GM18502 (cell line): ENCODE measurements around the gene PEX5L.
"Not testable (repeated sequence)": the region's sequence is repeated elsewhere in the genome, so short reads cannot be mapped to it uniquely, and the experiment has no call there.

Experiments
- ATAC-seq: cut with Tn5 transposase; IDR thresholded peaks from one replicate; pipeline ENCODE4 v1.9.1; 2021; ENCODE audit warnings: mild to moderate bottlenecking; ENCODE audit not compliant: unreplicated experiment, poor library complexity

The PEX5L gene

GRCh38 chr3:179797192-179797591 lies 239.5 kb downstream of the PEX5L start:
- no peak for ATAC-seq

DNA sequence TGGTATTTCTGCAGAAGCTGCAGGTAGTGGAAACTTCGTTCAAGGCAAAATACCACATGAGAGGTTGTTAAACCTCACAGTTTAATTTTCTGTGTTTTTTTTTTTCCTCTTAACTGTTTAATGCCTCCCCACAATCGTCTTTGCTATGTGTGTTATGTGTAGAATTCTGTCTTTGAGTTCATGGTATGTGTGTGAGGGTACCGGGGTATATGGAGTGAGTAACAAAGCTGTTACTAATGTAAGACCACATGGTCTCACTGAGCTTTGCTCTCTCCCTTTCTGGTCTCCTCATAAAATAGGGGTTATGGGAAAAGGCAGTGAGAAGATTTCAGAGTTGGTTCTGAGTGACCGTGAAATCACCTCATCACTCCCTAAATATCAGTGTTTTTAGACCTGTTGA lies 240.3 kb downstream of the PEX5L start:
- no peak for ATAC-seq

DNA sequence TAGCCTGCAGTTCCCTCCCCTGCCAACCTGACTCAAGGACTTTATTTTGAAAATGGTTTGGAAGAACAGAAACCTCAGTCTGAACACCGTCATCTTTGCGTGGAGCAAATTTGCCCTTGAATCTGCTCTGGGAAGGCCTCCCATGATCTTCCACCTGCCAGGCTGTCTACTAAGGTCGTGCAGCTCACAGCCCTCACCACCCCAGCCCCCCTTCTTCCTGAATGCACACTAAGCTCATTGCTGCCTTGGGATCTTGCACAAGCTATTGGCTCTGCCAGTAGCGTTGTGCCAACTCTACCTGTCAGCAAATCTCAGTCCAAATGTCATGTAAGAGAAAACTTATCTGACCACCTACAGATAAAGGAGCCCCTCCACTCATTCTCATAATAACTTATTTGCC lies 242.4 kb downstream of the PEX5L start:
- ATAC-seq: no peak

DNA sequence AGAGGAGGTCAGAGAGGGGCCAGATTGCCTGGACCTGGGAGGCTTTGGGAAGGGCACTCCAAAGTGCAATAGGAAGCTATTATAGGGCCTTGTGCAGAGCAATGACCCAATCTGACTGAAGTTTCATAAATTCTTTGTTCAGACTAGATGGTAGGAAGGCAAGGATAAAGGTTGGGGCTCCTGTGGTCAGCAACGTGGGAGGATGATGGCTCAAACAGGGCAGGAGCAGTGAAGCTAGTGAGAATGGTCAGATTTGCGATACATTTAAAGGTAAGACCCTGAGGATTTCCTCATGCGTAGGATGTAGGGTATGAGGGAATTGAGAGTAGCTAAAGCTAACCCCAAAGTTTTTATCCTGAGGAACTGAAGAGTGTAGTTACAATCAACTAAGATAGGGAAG lies 244.9 kb downstream of the PEX5L start:
- no peak for ATAC-seq

- ATAC-seq: no peak
These were observed 247.7 kb downstream of the PEX5L start for GRCh38 chr3:179788996-179789395.

GRCh38 chr3:179782841-179783240 lies 253.9 kb downstream of the PEX5L start:
- not testable (repeated sequence) for ATAC-seq

DNA sequence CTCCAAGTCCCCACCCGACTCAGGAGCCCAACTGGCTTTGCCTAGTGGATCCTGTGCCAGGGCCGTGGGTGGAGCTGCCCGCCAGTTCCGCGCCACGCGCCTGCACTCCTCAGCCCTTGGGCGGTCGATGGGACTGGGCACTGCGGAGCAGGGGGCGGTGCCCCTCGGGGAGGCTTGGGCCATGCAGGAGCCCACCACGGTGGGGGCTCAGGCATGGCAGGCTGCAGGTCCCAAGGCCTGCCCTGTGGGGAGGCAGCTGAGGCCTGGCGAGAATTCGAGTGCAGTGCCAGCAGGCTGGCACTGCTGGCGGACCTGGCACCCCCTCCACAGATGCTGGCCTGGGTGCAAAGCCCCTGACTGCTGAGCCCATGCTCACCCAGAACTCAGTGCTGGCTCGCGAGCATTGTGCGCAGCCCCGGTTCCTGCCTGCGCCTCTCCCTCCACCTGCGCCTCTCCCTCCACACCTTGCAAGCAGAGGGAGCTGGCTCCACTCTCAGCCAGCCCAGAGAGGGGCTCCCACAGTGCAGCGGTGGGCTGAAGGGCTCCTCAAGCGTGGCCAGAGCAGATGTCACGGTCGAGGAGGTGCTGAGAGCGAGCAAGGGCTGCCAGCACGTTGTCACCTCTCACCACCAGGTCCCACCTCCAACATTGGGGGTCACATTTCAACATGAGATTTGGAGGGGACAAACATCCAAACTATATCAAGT lies 261.2 kb downstream of the PEX5L start:
- no peak for ATAC-seq

GRCh38 chr3:179772297-179772696 lies 264.4 kb downstream of the PEX5L start:
- no peak for ATAC-seq

GRCh38 chr3:179771797-179772196 lies 264.9 kb downstream of the PEX5L start:
- no peak for ATAC-seq

GRCh38 chr3:179769411-179770247 lies 267.1 kb downstream of the PEX5L start:
- no peak for ATAC-seq

GRCh38 chr3:179768080-179768479 lies 268.7 kb downstream of the PEX5L start:
- ATAC-seq: no peak

DNA sequence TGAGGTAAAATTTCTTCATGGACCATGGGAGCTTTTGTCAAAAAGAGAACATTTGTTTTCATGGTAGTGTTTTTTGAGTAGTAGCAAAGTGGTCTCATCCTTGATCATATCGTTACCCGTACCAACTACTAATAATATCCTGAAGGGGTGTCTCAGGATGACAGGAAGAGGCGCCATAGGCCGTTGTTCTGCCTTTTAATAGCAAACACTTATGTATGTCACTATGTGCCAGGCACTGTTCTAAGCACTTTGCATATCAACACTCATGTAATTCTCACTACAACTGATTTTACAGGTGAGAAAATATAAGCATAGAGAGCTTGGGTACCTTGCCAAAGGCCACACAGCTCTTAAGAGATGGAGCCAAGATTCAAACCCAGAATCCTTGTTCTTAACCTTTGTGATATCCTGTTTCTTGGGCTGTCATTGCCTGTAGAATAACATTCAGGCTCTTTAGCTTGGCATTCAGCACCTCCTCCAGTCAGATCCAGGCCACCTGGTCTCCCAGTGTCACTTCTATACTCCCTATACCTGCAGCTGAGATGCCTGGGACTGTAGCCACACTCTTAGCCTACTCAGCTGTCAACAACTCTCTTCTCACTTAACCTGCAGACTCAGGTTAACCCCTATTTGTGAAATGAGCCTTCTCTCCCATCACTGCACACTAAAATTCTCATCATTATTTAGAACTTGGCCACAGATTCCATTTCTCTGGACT lies 270.2 kb downstream of the PEX5L start:
- no peak for ATAC-seq

GRCh38 chr3:179765396-179765795 lies 271.3 kb downstream of the PEX5L start:
- ATAC-seq: no peak

DNA sequence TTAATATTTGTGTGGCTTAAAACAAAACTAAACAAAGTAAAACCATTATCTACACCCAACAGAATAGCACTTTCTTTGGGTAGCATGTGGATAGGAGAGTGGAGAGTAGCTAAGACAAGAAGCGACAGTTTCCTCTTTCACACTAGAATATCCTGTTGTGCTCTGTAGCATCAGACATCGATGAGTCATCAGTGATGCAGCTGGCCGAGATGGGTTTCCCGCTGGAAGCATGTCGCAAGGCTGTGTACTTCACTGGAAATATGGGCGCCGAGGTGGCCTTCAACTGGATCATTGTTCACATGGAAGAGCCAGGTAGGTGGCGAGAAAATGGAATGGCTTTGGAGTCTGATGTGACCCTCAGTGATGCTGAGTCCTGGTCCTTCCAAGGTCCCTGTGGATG lies 275.8 kb downstream of the PEX5L start:
- no peak for ATAC-seq

DNA sequence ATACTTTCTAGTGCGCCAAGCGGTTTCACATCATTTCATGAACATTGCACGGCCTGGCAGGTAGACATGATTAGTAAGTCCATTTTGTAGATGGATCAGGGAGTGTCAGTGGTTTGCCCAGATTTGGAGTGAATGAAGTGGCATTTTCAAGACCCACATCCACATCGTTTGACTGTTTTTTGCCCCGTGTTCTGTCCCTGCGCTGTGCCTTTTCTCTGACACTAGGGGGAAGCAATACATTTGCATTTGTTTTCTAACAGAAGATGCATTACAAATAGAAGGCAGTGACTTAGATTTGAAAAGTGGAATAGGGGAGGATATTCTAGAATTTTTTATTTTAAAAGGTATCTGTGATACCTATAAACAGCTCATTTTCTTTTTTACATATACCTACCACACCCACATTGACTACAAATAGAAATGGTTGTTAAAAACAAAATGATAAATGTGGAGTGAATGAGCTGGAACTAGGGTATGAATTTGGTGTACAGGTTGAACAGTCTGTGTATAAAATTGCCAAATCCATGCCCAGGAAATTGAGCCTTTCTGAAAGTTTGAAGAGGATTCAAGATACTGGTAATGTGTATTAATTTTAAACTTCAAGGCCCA lies 285.9 kb downstream of the PEX5L start:
- ATAC-seq: peak; percentile 69

DNA sequence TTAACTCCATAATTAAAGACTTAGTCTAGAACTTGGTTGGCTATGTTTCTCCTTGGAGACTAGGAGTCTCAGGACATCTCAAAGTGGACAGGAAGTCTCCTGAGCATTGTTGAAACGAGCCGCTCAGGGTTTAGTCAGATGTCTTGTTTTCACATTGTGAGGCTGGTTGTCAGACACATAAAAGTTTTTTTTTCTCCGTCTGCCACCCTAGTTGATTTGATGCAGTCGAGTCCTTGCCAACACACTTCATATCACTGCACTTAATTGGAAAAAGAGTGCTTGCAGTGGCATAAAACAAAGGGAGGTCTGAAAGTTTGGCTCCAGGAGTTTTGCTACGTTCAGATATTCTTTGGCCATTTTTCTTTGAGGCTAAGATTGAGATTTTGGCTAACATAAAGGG lies 291.0 kb downstream of the PEX5L start:
- ATAC-seq: no peak

DNA sequence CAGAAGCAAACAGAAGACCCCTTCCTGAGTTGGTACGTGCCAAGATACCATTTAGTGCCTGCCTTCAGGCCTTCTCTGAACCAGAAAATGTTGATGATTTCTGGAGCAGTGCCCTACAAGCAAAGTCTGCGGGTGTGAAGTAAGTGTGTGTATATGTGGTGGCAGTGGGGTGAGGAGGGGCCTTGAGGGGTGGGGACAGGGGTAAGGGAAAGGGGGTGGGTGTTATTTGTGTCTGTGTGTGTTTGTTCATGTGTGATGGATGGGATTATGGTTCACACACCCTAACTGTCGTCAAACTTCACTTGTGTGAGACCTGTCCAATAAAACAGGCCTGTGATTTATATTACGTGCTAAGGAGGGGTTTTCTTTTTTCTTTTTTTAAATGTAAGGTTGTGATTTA lies 291.7 kb downstream of the PEX5L start:
- no peak for ATAC-seq
